Peyer's patch (tissue), 4 donors: Measurements from ENCODE around the gene CLCN1.

Experiments used
- CTCF ChIP-seq, 6 experiments: fragments of 450-650 bp in 4 of 6; fragments of 200-600 bp in 2 of 6; sonication (generic) in 1 of 6; IDR thresholded peaks; one replicate each; pipeline ENCODE4 v1.5.1; 2017 to 2019; ENCODE audit warnings: antibody characterized with exemption in 6 of 6, mild to moderate bottlenecking in 3 of 6, moderate library complexity in 1 of 6
- POLR2A ChIP-seq, 2 donors: fragments of 450-650 bp; IDR thresholded peaks; one replicate each; pipeline ENCODE4 v1.5.1; 2017; ENCODE audit warnings: antibody characterized with exemption in 2 of 2, mild to moderate bottlenecking in 2 of 2, moderate library complexity in 2 of 2

- no peak for TF ChIP-seq CTCF (IDR thresholded peaks at IDR 0.05)
- TF ChIP-seq POLR2A (IDR thresholded peaks at IDR 0.05) = no peak
Measured at GRCh38 chr7:143373255-143373794, 57.4 kb downstream of the CLCN1 start.
